ENCODE data around the gene PLA2G2C.

PLA2G2C gene

DNA sequence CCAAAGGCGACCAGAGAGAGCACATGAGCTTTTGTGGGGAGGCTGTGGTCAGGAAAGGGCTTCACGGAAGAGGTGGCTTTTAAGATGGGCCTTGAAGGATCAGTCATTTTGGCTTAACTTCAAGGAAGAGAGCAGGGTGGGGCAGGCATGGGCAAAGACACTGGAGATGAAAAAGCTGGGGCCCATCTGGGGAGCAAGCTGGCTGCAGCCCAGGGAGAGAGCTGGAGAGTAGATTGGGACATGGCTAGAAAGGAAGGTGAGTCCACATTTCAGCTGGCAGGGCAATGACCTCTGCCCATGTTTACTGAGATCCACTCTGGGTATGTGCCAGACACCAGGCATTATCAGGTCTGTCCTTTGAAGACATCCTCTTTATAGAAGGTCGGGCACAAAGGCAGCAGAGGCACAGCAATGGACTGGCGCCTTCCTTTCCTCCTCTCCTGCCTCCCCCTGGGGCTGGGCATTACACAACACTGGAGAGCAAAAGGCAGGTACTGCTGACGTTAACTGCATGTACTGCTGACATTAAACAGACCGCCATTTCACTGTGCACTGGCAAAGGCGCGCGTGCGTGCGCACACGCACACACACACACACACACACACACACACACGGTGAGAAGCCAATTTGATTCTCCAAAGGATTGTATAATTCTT lies 2.6 kb downstream of the PLA2G2C start:
- no peak for DNase-seq (ENCODE audit: low spot score)

DNA sequence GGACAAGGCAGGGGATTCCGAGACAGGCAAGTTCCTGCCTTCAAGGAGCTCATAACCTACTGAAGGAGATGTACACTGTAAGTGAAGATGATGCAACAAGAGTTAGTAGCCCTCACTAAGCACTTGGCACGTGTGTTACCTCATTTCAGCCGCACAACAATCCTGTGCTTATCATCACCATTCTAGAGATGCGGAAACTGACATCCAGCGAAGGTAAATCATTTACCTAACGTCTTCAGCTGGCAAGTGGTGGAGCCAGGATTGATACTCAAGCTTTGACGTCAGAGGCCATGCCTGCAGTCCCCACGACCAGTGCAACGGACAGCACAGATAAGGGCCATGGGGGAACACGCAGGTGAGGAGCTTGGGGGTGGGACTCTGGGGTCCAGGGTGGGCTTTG lies 3.3 kb downstream of the PLA2G2C start:
- no peak for DNase-seq (ENCODE audit: low spot score)

DNA sequence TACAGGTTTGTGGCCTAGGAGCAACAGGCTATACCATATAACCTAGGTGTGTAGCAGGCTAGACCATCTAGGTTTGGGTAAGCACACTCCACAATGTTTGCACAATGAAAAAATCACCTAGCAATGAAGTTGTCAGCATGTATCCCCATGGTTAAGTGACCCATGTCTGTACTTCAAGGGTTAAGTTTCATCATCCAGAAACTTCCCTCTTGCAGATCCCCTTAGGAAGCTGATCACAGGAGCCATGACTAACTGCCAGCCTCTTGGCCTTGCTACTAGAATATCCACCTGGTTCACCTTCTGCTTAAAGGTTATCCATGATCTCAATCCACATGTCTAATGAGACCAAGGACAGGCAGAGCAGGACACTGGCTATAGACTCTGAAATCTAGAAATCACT lies 3.9 kb downstream of the PLA2G2C start:
- no peak for DNase-seq (ENCODE audit: low spot score)

DNA sequence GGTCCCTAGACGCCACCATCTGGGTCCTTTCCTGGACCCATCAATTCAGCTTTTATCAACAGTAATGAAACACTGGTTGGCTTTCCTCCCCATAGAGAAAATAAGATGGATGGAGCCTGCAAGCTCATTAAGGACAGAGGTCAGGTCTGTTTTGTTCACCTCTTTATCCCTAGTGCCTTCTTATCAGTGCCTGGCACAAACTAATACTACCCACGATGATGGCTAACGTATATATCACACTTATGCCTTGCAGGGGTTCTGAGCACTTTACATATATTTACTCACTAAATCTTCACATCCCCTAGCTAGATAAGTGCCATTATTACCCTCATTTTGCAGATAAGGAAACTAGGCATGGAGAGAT lies 5.5 kb downstream of the PLA2G2C start:
- DNase-seq (ENCODE audit: low spot score) = no peak

DNA sequence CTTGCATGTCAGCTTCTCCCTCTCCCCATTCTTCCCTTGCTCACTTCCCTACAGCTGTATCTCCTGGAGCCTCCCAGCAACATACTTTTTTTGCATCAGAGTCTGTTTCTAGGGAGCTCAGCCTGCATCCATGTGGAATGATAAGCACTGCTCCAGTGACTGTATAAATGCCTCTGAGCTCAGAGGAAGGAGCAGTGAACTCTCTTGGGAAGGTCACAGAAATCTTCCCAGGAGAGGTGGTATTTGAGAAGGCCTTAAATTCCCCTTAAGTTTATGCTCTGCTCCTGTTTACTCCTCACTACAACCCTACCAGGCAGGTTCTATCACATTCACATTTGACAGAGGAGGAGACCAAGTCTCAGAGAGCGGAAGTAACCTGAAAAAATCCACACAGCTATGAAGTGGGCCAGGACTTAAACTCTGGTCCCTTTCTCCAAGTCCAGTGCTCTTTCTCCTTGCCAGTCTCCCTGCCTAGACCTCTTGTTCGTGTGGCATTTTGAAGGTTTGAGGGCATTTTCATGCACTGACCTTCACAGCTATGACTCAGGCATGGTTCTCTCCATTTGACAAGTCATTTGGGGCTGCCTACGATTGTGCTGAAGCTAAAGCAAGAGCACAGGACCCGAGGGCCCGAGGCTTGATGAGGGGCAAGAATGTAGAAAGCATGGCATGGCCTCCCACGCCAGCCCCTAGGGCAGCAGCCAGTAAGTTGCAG lies 6.0 kb downstream of the PLA2G2C start:
- DNase-seq (ENCODE audit: low spot score) = no peak

DNA sequence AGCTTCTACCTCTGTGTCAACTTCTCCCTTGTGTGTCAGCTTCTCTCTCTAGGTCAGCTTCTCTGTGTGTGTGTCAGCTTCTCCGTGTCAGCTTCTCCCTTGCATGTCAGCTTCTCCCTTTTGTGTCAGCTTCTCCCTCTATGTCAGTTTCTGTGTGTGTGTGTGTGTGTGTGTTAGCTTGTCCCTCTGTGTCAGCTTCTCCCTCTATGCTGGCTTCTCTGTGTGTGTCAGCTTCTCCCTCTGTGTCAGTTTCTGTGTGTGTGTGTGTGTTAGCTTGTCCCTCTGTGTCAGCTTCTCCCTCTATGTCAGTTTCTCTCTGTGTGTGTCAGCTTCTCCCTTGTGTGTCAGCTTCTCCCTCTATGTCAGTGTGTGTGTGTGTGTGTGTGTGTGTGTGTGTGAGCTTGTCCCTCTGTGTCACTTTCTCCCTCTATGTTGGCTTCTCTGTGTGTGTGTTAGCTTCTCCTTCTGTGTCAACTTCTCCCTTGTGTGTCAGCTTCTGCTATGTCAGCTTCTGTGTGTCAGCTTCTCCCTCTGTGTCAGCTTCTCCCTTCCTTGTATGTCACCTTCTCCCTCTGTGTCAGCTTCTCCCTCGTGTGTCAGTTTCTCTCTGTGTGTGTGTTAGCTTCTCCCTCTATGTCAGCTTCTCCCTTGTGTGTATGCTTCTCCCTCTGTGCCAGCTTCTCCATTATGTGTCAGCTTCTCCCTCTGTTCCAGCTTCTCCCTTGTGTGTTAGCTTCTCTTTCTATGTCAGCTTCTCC lies 6.8 kb downstream of the PLA2G2C start:
- DNase-seq (ENCODE audit: low spot score) = no peak

DNA sequence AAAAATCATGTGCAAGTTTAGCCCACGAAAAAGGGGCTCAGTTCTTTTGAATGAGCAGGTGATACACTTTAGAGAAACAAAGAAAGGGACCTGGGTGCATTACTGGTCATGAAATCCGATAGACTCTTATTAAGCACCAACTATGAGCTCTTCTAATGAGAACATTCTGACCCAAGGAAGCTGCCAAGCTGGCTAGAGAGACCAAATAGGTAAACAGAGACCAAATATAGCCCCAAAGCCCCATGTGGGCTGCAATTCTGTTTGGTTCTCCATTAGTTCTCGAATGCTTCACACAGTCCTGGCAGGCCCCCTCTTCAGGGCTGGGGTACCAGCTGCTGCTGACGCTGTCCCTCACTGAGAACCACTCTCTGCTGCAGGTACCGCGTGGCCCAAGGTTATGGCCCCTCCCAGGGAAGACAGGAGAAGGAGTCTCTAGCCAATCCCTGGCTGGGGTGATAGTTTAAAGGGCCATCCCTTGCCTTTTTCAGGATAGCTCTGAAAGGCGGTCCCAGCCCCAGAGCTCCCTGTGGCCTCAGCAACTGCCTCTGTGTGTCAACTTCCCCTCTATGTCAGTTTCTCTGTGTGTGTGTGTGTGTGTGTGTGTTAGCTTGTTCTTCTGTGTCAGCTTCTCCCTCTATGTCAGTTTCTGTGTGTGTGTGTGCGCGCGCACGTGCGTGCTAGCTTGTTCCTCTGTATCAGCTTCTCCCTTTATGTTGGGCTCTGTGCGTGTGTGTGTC lies 7.5 kb downstream of the PLA2G2C start:
- no peak for DNase-seq (ENCODE audit: low spot score)

DNA sequence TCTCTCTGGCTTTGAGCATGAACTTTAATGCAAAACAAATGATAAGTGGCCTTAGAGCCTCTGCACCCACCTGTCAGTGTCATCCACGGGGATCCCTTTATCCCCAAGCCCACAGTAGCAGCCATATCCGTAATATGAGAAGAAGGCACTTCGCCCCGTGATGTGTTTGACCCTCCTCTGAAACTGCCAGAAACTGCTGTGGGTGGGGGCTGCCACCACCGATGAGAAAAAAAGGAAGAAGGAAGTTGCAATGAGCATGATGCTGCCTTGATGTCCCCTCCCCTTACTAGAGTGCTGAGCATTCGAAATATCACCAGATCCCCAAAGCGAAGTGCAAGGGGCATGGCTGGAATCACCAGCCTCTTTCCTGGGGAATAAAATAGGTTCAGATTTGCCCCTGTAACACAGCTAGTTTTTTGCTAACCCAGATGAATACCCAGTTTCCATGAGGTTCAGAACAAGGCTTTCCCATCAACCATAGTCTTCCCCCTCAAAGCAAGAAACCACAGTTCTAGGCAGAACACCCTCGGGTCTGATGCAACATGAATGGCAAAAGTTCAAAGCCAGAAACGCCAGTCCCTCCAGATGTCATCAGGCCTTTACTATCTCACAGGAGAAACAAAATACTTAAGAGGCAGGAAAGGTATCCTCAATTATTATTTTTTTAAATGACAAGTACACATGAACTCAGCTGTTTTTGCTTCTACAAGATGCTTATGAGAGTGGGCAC lies 11.2 kb downstream of the PLA2G2C start:
- DNase-seq (ENCODE audit: low spot score) = no peak

DNA sequence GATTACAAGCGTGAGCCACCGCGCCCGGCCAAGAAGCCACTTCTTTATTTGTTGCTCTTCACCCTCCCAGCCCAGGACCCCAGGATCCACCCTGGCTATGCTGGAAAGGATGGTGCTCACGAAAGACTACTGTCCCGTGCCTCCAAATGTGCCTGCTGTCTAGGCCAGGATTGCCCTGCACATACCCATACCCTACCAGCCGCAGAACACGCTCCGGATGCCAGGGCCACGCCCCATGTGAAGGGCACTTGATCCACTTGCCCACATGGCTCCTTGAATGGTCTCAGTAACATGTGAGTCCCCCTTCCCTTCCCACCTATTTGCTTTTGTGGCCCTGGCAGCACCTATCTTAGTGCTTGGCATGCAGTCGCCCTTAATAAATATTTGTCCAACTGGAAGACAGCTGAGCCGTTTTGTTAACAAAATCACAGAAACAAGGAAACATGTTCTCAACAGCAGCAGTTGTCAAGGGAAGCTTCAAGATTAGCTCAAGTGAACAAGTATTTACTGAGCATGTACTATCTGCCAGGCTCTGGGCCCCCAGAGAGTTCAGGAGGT lies 14.2 kb downstream of the PLA2G2C start:
- no peak for DNase-seq (ENCODE audit: low spot score)

DNA sequence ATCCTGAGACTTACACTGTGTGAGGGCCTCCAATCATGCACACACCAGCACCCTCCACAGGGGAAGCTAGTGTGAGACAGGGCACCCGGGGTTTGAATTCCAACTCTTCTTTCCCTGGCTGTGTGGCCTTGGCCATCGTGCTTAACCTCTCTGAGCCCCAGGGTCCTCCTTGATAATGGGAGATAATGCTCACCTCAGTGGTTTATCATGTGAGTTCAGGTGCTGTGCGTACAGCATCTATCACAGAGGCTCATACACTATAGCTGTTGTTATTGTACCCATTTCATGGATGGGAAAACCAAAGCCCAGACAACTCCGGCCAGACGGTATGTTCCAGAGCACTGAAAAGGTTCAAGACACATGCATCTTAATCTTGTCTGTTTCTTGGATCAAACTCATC lies 16.4 kb downstream of the PLA2G2C start:
- no peak for DNase-seq (ENCODE audit: low spot score)

DNA sequence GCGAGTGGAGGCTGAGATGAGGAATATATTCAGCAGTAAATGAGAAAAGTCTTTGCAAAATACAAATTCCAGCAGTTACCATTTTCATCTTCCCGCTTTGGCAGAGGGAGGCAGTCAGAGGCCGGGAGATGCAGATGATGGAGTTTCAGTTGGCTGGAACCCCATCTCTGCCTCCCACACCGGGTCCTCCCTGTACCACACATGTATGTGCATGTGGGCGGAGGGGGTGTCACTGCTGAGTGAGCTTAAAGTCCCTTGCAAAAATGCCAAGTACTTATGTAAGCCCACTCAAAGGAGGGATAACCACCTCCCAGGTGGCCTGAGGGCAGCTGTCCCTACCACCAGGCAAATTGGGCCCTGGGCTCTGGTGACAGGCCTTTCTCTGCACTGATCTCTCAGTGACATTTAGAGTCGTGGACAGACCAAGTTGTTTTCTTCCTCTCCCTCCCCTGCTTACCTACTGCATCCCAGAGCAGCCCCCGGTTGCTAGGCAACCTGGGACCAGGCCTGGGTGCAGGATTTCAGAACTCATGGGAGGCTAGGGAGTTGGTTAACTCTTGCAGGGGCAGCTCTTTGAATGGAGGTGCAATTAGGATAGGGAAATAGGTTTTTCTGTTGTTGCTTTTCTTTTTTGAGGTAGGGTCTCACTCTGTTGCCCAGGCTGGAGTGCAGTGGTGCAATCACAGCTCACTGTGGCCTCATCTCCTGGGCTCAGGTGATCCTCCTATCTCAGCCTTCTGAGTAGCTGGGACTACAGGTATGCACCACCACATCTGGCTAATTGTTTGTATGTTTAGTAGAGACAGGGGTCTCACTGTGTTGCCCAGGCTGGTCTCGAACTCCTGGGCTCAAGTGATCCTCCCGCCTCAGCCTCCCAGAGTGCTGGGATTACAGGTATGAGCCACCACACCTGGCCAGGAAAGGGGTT lies 17.5 kb downstream of the PLA2G2C start:
- no peak for DNase-seq (ENCODE audit: low spot score)

DNA sequence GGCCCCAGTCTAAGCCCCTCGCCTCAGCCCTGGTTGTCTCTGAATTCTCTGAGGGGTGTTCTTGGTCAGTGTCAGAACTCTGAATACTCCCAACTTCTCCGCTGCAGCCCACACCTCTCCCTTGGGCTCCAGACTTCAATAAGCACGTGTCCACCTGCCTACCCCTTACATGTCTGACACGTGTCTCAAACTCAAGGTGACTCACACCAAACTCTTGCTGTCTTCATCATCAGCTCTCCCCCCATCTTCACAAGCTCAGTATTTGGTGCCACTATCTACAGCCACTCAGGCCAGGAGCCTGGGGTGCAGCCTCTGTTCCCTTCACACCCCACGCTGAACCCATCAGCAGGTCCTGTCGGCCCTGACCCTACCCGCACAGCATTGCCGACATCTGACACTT lies 19.2 kb downstream of the PLA2G2C start:
- no peak for DNase-seq (ENCODE audit: low spot score)

DNA sequence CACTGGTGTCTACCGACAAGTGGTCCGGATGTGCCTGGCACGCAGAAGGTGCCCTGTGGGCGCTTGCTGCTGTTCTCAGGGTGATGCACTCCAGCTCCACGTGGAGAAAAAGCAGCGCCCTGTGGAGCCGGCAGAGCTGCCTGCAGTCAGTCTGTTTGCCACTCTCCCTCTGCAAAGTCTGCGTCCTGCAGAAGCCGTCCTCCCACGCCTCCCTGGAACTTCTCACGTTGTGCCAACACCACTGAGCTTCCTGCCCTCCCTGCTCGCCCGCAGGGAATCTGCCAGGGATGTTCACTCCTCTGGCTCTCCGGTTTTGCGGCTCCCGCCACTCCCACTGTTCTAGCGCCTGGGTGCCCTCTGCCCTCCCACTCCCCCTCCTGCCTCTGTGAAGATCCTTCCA lies 20.3 kb downstream of the PLA2G2C start:
- DNase-seq (ENCODE audit: low spot score) = no peak

DNA sequence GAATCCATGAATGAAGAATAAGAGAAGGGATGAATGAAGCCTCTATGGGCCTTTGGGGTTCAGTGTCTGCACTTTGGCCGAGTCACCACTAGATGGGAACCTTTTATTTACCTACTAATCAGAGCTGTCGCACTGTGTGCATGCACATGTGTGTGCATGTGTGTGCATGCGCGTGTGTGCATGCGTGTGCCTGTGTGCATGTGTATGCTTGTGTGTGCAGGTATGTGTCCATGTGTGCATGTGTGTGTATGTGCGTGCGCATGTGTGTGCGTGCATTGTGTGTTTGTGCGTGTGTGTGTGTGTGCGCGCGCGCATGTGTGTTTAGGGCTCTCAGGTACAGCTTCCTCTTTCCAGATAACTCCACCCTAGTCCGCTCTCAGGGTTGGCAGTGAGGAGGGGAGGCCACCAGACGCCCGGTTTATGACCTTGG lies 20.8 kb downstream of the PLA2G2C start:
- no peak for DNase-seq (ENCODE audit: low spot score)

DNA sequence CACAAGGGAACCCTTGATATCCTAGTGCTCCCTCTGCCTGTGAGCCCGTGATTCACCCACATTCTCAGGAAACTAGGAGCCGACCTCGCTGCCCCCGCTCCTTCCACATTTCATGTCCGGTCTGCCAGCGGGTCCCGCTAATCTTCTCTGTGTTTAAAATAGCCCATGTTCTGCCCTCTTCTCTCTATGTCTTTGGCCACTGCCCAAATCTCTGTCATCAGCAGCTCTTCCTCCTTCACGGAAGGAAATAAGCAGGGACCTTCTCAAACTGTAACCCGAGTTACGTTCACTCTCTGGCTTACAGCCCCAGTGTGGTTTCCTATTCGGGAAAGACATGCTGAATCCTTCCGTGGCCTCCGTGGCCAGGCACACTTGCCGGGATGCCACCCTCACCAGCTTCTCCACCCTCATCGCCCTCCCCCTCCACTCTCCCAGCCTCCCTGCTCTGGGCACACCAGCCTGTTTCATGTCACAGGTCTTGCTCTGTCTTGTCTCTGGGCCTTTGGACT lies 21.6 kb downstream of the PLA2G2C start:
- no peak for DNase-seq (ENCODE audit: low spot score)

DNA sequence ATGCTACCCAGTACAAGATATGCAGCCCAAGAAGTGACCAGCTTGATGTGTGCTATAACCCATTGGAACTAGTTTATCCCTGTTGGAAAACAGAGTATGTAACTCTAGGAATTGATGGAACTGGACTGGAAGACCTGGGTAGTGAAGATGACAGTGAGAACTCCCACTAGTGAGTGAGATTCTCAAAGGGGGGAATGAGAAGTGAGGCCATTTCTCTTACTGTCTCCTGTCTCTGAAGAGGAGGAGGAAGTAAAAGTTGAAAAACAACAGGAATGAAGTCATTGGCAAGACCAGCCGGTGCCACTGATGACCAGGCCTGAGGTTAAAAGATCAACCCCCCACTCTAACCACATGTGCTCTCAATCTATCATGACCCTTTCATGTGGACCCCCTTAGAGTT lies 26.3 kb downstream of the PLA2G2C start:
- DNase-seq (ENCODE audit: low spot score) = no peak

DNA sequence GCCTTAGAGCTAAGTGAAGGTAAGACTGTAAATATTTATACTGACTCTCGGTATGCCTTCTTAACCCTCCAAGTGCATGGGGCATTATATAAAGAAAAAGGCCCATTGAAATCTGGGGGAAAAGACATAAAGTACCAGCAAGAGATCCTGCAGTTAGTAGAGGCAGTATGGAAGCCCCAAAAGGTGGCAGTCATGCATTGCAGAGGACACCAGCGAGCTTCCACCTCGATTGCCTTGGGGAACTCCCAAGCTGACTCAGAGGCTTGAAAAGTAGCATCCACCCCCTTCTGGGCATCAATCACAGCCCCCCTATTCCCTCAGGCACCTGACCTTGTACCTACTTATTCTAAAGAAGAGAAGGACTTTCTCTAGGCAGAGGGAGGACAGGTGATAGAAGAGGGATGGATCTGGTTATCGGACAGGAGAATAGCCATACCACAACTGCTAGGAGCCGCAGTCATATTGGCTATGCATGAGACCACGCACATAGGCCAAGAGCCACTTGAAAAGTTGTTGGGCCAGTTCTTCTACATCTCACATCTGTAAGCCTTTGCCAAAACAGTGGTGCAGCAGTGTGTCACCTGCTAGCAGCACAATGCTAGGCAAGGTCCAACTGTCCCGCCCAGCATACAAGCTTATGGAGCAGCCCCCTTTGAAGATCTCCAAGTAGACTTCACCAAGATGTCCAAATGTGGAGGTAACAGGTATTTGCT lies 27.8 kb downstream of the PLA2G2C start:
- DNase-seq (ENCODE audit: low spot score) = no peak

DNA sequence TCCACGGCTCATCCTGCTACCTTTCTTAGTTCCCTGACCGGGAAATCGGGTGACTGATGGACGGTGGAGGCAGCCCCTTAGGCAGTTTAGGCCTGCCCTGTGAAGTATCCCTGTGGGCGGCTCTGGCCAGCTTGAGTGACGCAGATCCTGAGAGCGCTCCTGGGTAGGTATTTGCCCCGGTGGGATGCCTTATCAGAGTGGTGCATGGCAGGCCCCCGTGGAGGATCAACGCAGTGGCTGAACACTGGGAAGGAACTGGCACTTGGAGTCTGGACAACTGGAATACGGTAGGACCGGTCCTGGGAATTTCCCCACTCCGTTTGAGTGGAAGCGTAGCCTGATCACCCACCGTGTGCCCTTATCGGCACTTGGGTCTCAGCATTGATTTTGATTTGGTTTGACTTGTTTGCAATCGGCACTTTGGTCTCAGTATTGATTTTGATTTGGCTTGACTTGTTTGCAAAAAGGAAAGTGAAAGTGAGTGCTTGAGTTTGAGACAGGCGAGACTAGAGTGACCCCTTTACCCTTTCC lies 32.0 kb downstream of the PLA2G2C start:
- DNase-seq (ENCODE audit: low spot score) = no peak

DNA sequence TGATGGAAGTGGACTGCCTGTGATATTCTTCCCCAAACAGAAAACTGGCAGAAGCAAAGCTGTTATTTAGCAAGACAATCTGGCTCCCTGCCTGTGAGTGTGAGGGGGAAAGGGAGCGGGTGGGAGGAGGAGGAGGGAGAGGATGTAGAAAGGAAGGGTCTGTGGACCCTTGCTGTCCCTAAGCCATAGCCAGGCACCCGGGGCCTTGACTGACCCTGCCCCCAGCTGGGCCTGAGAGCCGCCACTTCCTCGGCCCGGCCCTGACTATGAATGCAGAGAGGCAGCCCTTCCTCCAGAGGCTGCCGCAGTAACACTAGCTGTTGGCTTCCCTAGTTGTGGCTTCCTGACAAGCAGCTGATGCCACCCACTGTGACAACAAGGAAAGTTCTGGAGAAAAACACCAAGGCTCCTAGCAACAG lies 33.3 kb downstream of the PLA2G2C start:
- DNase-seq (ENCODE audit: low spot score) = no peak
